ENCODE data around the gene C21orf91. TPM values are rescaled to one million over a fixed set of nuclear protein-coding genes. Genes with fewer than 3 reads are reported as not detected.
A peak's percentile ranks its signal among the peaks of the same experiment; 100 is the strongest.

C21orf91 gene
- total RNA-seq, 6 experiments from 2014 or later, result 3.2 to 6.3 (median 4.3) TPM

DNA sequence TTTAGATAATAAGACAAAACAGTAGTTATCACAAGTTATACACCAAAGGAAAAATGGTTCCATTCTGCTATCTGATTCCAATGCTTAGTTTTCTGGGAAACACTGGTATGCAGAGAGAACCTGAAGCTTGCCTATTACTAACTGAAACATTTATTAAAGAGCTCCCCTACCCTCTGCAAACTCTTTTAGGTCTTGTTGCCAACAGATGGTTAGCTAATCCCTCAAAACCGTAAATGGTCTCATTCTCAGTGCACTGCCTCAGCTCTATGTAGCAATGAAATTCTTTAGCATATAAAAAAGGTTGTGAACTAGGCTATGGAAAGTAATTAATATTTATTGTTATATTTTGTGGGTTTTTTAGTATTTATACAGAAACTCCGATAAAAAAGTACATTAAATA, 20.4 kb downstream of the C21orf91 start:
- 47% methylated on average over 2 of the region's 2 CpGs for WGBS (ENCODE audit: insufficient coverage, low coverage, low lambda C conversion rate, missing lambda C conversion rate)
- H3K27ac ChIP-seq, result no peak overlapping the region
- no peak overlapping the region for H3K4me3 ChIP-seq
- peaks cover 0 to 15% (median 0%) of the 10 kb centered on the region in 4 donors for H3K4me1 ChIP-seq
- no peak for TF ChIP-seq POLR2A (IDR thresholded peaks at IDR 0.05)
- TF ChIP-seq, protein P1, sequence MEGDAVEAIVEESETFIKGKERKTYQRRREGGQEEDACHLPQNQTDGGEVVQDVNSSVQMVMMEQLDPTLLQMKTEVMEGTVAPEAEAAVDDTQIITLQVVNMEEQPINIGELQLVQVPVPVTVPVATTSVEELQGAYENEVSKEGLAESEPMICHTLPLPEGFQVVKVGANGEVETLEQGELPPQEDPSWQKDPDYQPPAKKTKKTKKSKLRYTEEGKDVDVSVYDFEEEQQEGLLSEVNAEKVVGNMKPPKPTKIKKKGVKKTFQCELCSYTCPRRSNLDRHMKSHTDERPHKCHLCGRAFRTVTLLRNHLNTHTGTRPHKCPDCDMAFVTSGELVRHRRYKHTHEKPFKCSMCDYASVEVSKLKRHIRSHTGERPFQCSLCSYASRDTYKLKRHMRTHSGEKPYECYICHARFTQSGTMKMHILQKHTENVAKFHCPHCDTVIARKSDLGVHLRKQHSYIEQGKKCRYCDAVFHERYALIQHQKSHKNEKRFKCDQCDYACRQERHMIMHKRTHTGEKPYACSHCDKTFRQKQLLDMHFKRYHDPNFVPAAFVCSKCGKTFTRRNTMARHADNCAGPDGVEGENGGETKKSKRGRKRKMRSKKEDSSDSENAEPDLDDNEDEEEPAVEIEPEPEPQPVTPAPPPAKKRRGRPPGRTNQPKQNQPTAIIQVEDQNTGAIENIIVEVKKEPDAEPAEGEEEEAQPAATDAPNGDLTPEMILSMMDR (IDR thresholded peaks at IDR 0.05), result no peak
- H3K9me3 ChIP-seq, result no peaks in the 10 kb centered on the region
- H3K27me3 ChIP-seq, result no peaks in the 10 kb centered on the region
- DNase-seq (no peak), ATAC-seq (peak in 1 of 4 donors; percentile 36)
- intact Hi-C loops (cut with DNase I), result no loop called here
- H3K36me3 ChIP-seq, result no peaks in the 10 kb centered on the region

DNA sequence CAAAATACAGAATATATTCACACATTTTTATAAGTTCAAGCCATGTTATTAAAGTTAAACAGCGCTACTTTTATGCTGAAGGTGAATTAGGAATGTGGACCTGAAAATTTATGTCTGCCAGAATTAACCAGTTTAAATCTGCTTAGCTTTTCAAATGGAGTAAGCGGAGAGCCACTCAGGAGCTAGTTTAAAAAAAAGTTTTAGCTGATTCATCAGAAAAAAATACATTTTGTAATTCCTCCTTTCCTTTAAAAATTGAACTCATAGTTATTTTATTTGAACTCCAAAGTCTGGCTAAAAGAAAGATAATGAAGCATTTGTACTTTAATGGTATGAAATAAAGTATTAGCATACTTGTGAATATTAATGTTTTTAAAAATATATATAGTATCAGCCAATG, 21.2 kb downstream of the C21orf91 start:
- no peak overlapping the region for H3K27ac ChIP-seq
- DNase-seq, result no peak
- TF ChIP-seq, protein P1 (IDR thresholded peaks at IDR 0.05), result no peak
- no peak for TF ChIP-seq POLR2A (IDR thresholded peaks at IDR 0.05)
- no peaks in the 10 kb centered on the region for H3K27me3 ChIP-seq
- peaks cover 0 to 15% (median 0%) of the 10 kb centered on the region in 4 donors for H3K4me1 ChIP-seq
- ATAC-seq, result no peak
- intact Hi-C loops (cut with DNase I), result no loop called here
- H3K36me3 ChIP-seq, result peaks cover 0 to 5% (median 0%) of the 10 kb centered on the region in 4 donors
- 70% methylated on average over 2 of the region's 2 CpGs for WGBS (ENCODE audit: insufficient coverage, low coverage, low lambda C conversion rate, missing lambda C conversion rate)
- no peaks in the 10 kb centered on the region for H3K9me3 ChIP-seq
- H3K4me3 ChIP-seq, result no peak overlapping the region

DNA sequence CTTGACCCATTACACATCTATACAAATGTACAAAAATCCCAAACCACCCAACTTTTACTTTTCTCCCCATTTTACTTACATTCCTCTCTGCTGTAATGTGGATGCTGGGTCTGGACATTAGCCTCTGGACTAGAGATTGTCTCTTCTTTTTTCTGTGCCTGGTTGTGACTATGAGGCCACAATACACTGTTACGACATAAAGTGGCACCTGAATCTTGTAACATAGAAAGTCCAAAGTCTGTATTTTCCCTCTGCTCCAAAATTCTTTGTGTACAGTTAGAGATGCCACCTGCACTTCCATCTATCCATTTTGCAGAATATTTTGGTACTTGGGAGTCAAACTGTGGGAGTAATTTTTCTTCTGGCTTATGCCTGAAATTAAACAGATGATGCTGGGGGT, 22.7 kb downstream of the C21orf91 start:
- no peak overlapping the region for H3K4me3 ChIP-seq
- H3K27ac ChIP-seq, result peak overlapping the region in 1 of 3 donors; percentile 39
- H3K27me3 ChIP-seq, result no peaks in the 10 kb centered on the region
- 24% methylated on average over 1 of the region's 1 CpG for WGBS (ENCODE audit: insufficient coverage, low coverage, low lambda C conversion rate, missing lambda C conversion rate)
- ATAC-seq (peak; percentile 88 to 97 (median 94)), DNase-seq (no peak)
- peaks cover 0 to 15% (median 0%) of the 10 kb centered on the region in 4 donors for H3K4me1 ChIP-seq
- intact Hi-C loops (cut with DNase I), result no loop called here
- H3K9me3 ChIP-seq, result no peaks in the 10 kb centered on the region
- H3K36me3 ChIP-seq, result peaks cover 0 to 9% (median 0%) of the 10 kb centered on the region in 4 donors
- TF ChIP-seq, protein P1 (IDR thresholded peaks at IDR 0.05), result no peak

DNA sequence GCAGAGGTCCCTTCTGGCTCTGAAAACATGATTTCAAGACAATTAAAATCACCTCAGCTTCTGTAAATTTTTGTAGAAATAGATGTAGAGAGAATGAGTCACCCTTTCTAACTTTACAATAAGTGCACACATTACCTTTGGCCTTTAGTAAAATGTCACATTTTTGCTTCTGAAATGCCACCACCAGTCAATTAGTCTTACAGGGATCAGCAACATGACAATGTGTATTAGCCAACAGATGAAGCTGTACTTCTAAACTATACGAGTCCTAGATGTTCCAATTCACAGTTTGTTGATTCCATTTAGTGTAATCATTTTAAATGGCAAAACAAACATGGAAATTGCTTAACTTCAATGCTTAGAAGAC, 23.1 kb downstream of the C21orf91 start:
- WGBS (ENCODE audit: insufficient coverage, low coverage, low lambda C conversion rate, missing lambda C conversion rate), result 35% methylated on average over 1 of the region's 1 CpG
- peaks cover 0 to 15% (median 0%) of the 10 kb centered on the region in 4 donors for H3K4me1 ChIP-seq
- H3K9me3 ChIP-seq, result no peaks in the 10 kb centered on the region
- DNase-seq (no peak), ATAC-seq (peak in 2 of 4 donors; percentile 9 to 55)
- peak overlapping the region in 2 of 3 donors; percentile 14 to 39 for H3K27ac ChIP-seq
- H3K27me3 ChIP-seq, result no peaks in the 10 kb centered on the region
- H3K36me3 ChIP-seq, result peaks cover 0 to 9% (median 0%) of the 10 kb centered on the region in 4 donors
- TF ChIP-seq, protein P1 (IDR thresholded peaks at IDR 0.05), result no peak
- no peak for TF ChIP-seq POLR2A (IDR thresholded peaks at IDR 0.05)
- intact Hi-C loops (cut with DNase I), result no loop called here
- H3K4me3 ChIP-seq, result no peak overlapping the region

Data from right lobe of liver (tissue), 6 donors.